WTC11 (cell line): ENCODE data around the gene TAGLN3. TPM values are rescaled to one million over a fixed set of nuclear protein-coding genes. Genes with fewer than 3 reads are reported as not detected.
A peak's percentile ranks its signal among the peaks of the same experiment; 100 is the strongest.

Experiments
- ATAC-seq: fragments of 200-7000 bp; cut with Tn5 transposase; 2 replicates; pipeline ENCODE4 v1.10.0; 2021; ENCODE audit warnings: mild to moderate bottlenecking, moderate library complexity
- Bru-seq: library from RNA; stranded (reverse); fragments of 400-500 nt; gene quantifications from one replicate; lab custom pipeline; 2021; lab: Mats Ljungman, UMichigan
- CTCF ChIA-PET: fragments of 300-600 bp; sonication (Branson Sonifier 250); formaldehyde crosslinking; loops from one replicate; lab custom pipeline; 2021; ENCODE audit warnings: antibody characterized with exemption; lab: Charles Lee
- POLR2A ChIA-PET: fragments of 350-600 bp; sonication (Branson Sonifier 250); formaldehyde crosslinking; loops from one replicate; lab custom pipeline; 2021; ENCODE audit warnings: antibody characterized with exemption; lab: Charles Lee
- DNase-seq: peaks from one replicate; pipeline ENCODE4 v3.0.0; 2021; ENCODE audit warnings: low spot score
- H3K27ac Mint-ChIP-seq: 2 replicates; pipeline ENCODE4 v1.8.0; 2021; ENCODE audit warnings: mixed read lengths
- H3K27me3 Mint-ChIP-seq: 2 replicates; pipeline ENCODE4 v1.8.0; 2021; ENCODE audit warnings: low read depth, mild to moderate bottlenecking, moderate library complexity, mixed read lengths
- H3K36me3 Mint-ChIP-seq: 2 replicates; pipeline ENCODE4 v1.8.0; 2021; ENCODE audit warnings: mixed read lengths
- H3K4me1 Mint-ChIP-seq: 2 replicates; pipeline ENCODE4 v1.8.0; 2022; ENCODE audit warnings: mixed read lengths
- H3K4me3 Mint-ChIP-seq: 2 replicates; pipeline ENCODE4 v1.8.0; 2021; ENCODE audit warnings: mild to moderate bottlenecking, moderate library complexity, mixed read lengths
- H3K9me3 Mint-ChIP-seq: 2 replicates; pipeline ENCODE4 v1.8.0; 2021; ENCODE audit warnings: mixed read lengths
- GABPB1 ChIP-seq: sonication (generic); formaldehyde crosslinking; IDR thresholded peaks from 2 replicates; pipeline ENCODE4 v1.8.1; 2023; ENCODE audit warnings: mild to moderate bottlenecking, missing genetic modification reagents
- GRHL2 ChIP-seq: fragments of 250-450 bp; sonication (Bioruptor Pico); IDR thresholded peaks from 2 replicates; pipeline ENCODE4 v1.8.0; 2022; ENCODE audit warnings: mild to moderate bottlenecking, moderate library complexity; ENCODE audit not compliant: insufficient replicate concordance, severe bottlenecking
- SMAD3 ChIP-seq: sonication (generic); formaldehyde crosslinking; IDR thresholded peaks from 2 replicates; pipeline ENCODE4 v1.8.0; 2022; ENCODE audit warnings: missing genetic modification reagents, mild to moderate bottlenecking, borderline replicate concordance
- SMAD4 ChIP-seq: sonication (generic); formaldehyde crosslinking; IDR thresholded peaks from 2 replicates; pipeline ENCODE4 v1.8.0; 2022; ENCODE audit warnings: mild to moderate bottlenecking, missing genetic modification reagents
- TCF7 ChIP-seq: sonication (generic); formaldehyde crosslinking; IDR thresholded peaks from 2 replicates; pipeline ENCODE4 v1.8.0; 2022; ENCODE audit warnings: mild to moderate bottlenecking, low read depth, missing genetic modification reagents, moderate library complexity
- ZNF121 ChIP-seq: sonication (generic); formaldehyde crosslinking; IDR thresholded peaks from 2 replicates; pipeline ENCODE4 v1.8.0; 2023; ENCODE audit warnings: missing genetic modification reagents
- ZNF232 ChIP-seq: sonication (generic); formaldehyde crosslinking; IDR thresholded peaks from 2 replicates; pipeline ENCODE4 v1.8.0; 2022; ENCODE audit warnings: mild to moderate bottlenecking, missing genetic modification reagents
- ZNF317 ChIP-seq: sonication (generic); formaldehyde crosslinking; IDR thresholded peaks from 2 replicates; pipeline ENCODE4 v1.8.1; 2023; ENCODE audit warnings: low read depth, mild to moderate bottlenecking, moderate library complexity, missing genetic modification reagents, borderline replicate concordance
- long read RNA-seq, 3 experiments: library from RNA in 1 of 3; library from capped mRNA in 1 of 3; library from polyadenylated mRNA in 1 of 3; unstranded in 2 of 3; stranded (forward) in 1 of 3; transcript quantifications; one replicate each; pipeline ENCODE4 v2.0.0, GENCODE V29; 2021
- total RNA-seq: library from RNA; stranded (reverse); gene quantifications from 3 replicates; pipeline ENCODE4 v1.2.3, GENCODE V29; 2021
- TF ChIP-seq, protein P1 (sequence below): sonication (generic); formaldehyde crosslinking; IDR thresholded peaks from 2 replicates; pipeline ENCODE4 v1.8.0; 2022; ENCODE audit warnings: mild to moderate bottlenecking, missing genetic modification reagents
- TF ChIP-seq, protein P2 (sequence below): sonication (generic); formaldehyde crosslinking; IDR thresholded peaks from 2 replicates; pipeline ENCODE4 v1.8.0; 2022; ENCODE audit warnings: mild to moderate bottlenecking, missing genetic modification reagents
- TF ChIP-seq, protein P3 (sequence below): sonication (generic); formaldehyde crosslinking; IDR thresholded peaks from 2 replicates; pipeline ENCODE4 v1.8.0; 2022; ENCODE audit warnings: missing genetic modification reagents
- TF ChIP-seq, protein P4 (sequence below): fragments of 250-450 bp; sonication (Bioruptor Pico); conservative IDR thresholded peaks from 2 replicates; pipeline ENCODE4 v1.9.0; 2021; ENCODE audit warnings: mild to moderate bottlenecking
- TF ChIP-seq, protein P5 (sequence below): sonication (generic); formaldehyde crosslinking; IDR thresholded peaks from 2 replicates; pipeline ENCODE4 v1.8.0; 2023; ENCODE audit warnings: missing genetic modification reagents
- TF ChIP-seq, protein P6 (sequence below): sonication (generic); formaldehyde crosslinking; IDR thresholded peaks from 2 replicates; pipeline ENCODE4 v1.8.0; 2023; ENCODE audit warnings: mild to moderate bottlenecking, missing genetic modification reagents
- TF ChIP-seq, protein P7 (sequence below): fragments of 250-450 bp; sonication (Bioruptor Pico); IDR thresholded peaks from 2 replicates; pipeline ENCODE4 v1.9.0; 2021; ENCODE audit warnings: mild to moderate bottlenecking

Gene TAGLN3
- 2.8 to 3.3 TPM (median 2.8 TPM) in 3 replicates for total RNA-seq
- Bru-seq, nascent RNA: percentile 64 among the genes with signal in this experiment
- long read RNA-seq, experiment 1, partial matches to known transcripts: 2 of 6 reads
- long read RNA-seq, experiment 1, other reads (novel, unspliced or antisense): 0 of 6 reads
- long read RNA-seq, experiment 2, partial matches to known transcripts: 0 of 3 reads
- long read RNA-seq, experiment 2, other reads (novel, unspliced or antisense): 1 of 3 reads
- long read RNA-seq, experiment 3, transcript TAGLN3-203 (4 exons, 1,164 nt): major isoform, 5 of 7 reads
- long read RNA-seq, experiment 3, partial matches to known transcripts: 0 of 7 reads
- long read RNA-seq, experiment 3, other reads (novel, unspliced or antisense): 0 of 7 reads

DNA sequence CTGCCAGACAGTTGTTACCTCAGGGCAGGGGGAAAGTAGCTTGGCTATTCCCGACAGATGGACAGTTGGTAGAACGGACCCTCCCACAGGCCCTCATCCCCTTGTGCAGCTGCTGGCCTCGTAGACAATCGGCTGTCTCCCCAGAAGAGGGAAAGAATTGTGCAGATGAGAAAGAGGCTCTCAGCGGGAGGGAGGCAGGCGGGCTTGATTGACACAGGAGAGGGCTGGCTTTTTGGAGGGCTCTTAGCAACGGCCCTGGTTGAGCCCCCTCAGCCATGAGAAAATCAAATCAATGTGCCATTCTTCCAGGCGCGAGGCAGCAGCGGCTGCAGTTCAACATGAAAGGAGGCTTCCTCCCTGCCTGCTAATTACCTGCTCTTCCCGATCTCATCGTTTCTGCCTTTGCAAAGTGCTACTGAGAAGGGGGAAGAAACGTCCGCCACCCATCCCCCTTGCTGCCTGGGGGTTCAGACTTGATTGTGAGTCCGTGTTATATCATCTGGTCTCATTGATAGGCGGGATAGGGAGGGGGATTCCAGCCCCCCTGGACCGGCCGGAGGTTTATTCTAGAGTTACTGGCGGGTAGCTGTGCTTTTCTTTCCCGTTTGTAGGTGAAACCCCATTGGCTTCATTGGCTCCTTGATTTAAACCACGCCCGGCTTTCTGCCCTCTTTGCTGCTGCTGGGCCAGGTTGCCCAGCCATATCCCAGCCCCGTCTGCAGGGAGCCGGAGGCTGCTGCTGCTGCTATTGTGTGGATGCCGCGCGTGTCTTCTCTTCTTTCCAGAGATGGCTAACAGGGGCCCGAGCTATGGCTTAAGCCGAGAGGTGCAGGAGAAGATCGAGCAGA, at the start of gene TAGLN3:
Gene TAGLN3, plus strand, starts transcription at position 287 of the 848 bp plus-strand sequence. Its CDS starts 501 bp downstream, at position 788.
- TF ChIP-seq, protein P1, sequence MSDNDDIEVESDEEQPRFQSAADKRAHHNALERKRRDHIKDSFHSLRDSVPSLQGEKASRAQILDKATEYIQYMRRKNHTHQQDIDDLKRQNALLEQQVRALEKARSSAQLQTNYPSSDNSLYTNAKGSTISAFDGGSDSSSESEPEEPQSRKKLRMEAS (CRISPR knock-in tag): peak; percentile 33; the same call in 1 of the 2 replicates
- no peak for TF ChIP-seq ZNF232 (CRISPR knock-in tag)
- peak; percentile 72 for TF ChIP-seq ZNF317 (CRISPR knock-in tag)
- POLR2A ChIA-PET: interaction anchor here (1.2 to 2.2 kb wide), 4 partner anchors 9 to 20 kb away, joined by 4 to 7 read pairs (median 6); partner anchors contain the start of gene ABHD10
- H3K4me1 Mint-ChIP-seq: peaks cover 22% of the 10 kb centered on the region

DNA sequence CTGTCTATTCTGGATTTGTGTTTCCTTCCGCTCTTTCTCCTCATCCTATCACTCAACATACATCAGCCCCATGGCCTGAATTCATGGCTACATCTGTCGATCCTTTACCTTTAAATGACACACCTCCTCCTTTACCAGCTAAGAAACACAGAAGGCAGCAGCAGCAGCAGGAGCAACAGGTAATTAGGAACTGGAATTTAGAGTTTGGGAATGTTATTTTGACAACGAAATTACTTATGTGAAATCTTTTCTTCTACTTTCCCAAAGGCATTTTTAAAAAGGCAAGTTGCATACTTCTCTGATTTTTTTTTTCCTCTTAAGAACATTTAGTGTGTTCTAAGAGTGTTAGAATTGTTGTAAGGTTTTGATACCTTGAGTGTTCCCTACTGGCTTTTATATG, 49.0 kb upstream of the TAGLN3 start:
- ChIA-PET CTCF (interaction anchor here (1.3 kb wide), 1 partner anchor 16 kb away, joined by 4 read pairs; no protein-coding TSS in a partner anchor), POLR2A (no interaction called here)
- Mint-ChIP-seq H3K36me3 (0 out of 2 replicates have a peak, but pooled peaks cover 2% of the 10 kb centered on the region), H3K4me1 (peaks cover 20% of the 10 kb centered on the region), H3K4me3 (no peak overlapping the region), H3K9me3 (no peaks in the 10 kb centered on the region), H3K27me3 (no peaks in the 10 kb centered on the region), H3K27ac (no peak overlapping the region)
- ATAC-seq (no peak), DNase-seq (no peak)
- TF ChIP-seq SMAD3 (CRISPR knock-in tag) (no peak), GRHL2 (no peak), SMAD4 (no peak), ZNF121 (CRISPR knock-in tag) (no peak), GABPB1 (no peak), TCF7 (CRISPR knock-in tag) (no peak)
- TF ChIP-seq, protein P2, sequence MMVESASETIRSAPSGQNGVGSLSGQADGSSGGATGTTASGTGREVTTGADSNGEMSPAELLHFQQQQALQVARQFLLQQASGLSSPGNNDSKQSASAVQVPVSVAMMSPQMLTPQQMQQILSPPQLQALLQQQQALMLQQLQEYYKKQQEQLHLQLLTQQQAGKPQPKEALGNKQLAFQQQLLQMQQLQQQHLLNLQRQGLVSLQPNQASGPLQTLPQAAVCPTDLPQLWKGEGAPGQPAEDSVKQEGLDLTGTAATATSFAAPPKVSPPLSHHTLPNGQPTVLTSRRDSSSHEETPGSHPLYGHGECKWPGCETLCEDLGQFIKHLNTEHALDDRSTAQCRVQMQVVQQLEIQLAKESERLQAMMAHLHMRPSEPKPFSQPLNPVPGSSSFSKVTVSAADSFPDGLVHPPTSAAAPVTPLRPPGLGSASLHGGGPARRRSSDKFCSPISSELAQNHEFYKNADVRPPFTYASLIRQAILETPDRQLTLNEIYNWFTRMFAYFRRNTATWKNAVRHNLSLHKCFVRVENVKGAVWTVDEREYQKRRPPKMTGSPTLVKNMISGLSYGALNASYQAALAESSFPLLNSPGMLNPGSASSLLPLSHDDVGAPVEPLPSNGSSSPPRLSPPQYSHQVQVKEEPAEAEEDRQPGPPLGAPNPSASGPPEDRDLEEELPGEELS (CRISPR knock-in tag): no peak
- TF ChIP-seq, protein P3, sequence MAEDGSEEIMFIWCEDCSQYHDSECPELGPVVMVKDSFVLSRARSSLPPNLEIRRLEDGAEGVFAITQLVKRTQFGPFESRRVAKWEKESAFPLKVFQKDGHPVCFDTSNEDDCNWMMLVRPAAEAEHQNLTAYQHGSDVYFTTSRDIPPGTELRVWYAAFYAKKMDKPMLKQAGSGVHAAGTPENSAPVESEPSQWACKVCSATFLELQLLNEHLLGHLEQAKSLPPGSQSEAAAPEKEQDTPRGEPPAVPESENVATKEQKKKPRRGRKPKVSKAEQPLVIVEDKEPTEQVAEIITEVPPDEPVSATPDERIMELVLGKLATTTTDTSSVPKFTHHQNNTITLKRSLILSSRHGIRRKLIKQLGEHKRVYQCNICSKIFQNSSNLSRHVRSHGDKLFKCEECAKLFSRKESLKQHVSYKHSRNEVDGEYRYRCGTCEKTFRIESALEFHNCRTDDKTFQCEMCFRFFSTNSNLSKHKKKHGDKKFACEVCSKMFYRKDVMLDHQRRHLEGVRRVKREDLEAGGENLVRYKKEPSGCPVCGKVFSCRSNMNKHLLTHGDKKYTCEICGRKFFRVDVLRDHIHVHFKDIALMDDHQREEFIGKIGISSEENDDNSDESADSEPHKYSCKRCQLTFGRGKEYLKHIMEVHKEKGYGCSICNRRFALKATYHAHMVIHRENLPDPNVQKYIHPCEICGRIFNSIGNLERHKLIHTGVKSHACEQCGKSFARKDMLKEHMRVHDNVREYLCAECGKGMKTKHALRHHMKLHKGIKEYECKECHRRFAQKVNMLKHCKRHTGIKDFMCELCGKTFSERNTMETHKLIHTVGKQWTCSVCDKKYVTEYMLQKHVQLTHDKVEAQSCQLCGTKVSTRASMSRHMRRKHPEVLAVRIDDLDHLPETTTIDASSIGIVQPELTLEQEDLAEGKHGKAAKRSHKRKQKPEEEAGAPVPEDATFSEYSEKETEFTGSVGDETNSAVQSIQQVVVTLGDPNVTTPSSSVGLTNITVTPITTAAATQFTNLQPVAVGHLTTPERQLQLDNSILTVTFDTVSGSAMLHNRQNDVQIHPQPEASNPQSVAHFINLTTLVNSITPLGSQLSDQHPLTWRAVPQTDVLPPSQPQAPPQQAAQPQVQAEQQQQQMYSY: no peak
- TF ChIP-seq, protein P4, sequence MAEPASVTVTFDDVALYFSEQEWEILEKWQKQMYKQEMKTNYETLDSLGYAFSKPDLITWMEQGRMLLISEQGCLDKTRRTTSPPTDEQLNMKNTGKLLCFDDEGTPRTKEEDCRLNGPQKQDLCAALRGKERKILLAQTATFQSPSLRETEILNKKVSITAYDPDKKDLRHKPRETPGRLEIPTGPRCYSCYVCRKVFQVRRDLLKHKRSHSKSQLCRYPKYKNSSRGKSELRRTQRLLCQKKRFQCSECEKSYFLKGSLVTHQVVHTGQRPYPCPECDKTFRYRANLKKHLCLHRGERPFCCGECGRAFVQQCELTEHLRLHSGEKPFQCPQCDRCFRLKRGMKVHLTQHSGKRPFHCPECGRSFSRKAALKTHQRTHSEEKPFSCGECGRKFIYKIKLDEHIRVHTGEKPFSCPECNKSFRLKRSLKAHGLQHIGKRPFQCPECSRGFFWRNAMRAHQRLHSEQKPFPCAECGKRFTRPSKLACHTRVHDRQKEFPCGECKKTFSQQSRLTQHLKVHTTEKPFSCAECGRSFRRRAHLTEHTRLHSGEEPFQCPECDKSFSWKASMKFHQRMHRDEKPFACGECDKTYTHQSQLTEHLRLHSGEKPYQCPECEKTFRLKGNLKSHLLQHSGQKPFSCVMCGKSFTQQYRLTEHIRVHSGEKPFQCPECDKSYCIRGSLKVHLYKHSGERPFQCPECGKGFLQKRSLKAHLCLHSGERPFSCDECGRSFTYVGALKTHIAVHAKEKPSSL: no peak
- TF ChIP-seq, protein P5, sequence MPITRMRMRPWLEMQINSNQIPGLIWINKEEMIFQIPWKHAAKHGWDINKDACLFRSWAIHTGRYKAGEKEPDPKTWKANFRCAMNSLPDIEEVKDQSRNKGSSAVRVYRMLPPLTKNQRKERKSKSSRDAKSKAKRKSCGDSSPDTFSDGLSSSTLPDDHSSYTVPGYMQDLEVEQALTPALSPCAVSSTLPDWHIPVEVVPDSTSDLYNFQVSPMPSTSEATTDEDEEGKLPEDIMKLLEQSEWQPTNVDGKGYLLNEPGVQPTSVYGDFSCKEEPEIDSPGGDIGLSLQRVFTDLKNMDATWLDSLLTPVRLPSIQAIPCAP: no peak
- TF ChIP-seq, protein P6, sequence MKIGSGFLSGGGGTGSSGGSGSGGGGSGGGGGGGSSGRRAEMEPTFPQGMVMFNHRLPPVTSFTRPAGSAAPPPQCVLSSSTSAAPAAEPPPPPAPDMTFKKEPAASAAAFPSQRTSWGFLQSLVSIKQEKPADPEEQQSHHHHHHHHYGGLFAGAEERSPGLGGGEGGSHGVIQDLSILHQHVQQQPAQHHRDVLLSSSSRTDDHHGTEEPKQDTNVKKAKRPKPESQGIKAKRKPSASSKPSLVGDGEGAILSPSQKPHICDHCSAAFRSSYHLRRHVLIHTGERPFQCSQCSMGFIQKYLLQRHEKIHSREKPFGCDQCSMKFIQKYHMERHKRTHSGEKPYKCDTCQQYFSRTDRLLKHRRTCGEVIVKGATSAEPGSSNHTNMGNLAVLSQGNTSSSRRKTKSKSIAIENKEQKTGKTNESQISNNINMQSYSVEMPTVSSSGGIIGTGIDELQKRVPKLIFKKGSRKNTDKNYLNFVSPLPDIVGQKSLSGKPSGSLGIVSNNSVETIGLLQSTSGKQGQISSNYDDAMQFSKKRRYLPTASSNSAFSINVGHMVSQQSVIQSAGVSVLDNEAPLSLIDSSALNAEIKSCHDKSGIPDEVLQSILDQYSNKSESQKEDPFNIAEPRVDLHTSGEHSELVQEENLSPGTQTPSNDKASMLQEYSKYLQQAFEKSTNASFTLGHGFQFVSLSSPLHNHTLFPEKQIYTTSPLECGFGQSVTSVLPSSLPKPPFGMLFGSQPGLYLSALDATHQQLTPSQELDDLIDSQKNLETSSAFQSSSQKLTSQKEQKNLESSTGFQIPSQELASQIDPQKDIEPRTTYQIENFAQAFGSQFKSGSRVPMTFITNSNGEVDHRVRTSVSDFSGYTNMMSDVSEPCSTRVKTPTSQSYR: no peak
- TF ChIP-seq, protein P1 (CRISPR knock-in tag): no peak
- TF ChIP-seq, protein P7, sequence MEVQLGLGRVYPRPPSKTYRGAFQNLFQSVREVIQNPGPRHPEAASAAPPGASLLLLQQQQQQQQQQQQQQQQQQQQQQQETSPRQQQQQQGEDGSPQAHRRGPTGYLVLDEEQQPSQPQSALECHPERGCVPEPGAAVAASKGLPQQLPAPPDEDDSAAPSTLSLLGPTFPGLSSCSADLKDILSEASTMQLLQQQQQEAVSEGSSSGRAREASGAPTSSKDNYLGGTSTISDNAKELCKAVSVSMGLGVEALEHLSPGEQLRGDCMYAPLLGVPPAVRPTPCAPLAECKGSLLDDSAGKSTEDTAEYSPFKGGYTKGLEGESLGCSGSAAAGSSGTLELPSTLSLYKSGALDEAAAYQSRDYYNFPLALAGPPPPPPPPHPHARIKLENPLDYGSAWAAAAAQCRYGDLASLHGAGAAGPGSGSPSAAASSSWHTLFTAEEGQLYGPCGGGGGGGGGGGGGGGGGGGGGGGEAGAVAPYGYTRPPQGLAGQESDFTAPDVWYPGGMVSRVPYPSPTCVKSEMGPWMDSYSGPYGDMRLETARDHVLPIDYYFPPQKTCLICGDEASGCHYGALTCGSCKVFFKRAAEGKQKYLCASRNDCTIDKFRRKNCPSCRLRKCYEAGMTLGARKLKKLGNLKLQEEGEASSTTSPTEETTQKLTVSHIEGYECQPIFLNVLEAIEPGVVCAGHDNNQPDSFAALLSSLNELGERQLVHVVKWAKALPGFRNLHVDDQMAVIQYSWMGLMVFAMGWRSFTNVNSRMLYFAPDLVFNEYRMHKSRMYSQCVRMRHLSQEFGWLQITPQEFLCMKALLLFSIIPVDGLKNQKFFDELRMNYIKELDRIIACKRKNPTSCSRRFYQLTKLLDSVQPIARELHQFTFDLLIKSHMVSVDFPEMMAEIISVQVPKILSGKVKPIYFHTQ: no peak

More for the DNA sequence above, at the start of gene TAGLN3:
- no peaks in the 10 kb centered on the region for H3K36me3 Mint-ChIP-seq
- CTCF ChIA-PET: interaction anchor here (0.8 to 5.0 kb wide), 8 partner anchors 10 to 330 kb away, joined by 3 to 95 read pairs (median 4); partner anchors contain the start of gene ABHD10
- ATAC-seq (peak; percentile 86), DNase-seq (peak; percentile 54)
- H3K27me3 Mint-ChIP-seq: peaks cover 64% of the 10 kb centered on the region
- peak within 1 kb of the TSS; percentile 90 for H3K4me3 Mint-ChIP-seq
- H3K27ac Mint-ChIP-seq: no peak within 1 kb of the TSS
- no peaks in the 10 kb centered on the region for H3K9me3 Mint-ChIP-seq
